ENCODE results near the gene CD79A.

GRCh38 chr19:41859618-41860418, 17.3 kb upstream of the CD79A start, which contains the start of gene RPS19:
- TF ChIP-seq, protein P1, sequence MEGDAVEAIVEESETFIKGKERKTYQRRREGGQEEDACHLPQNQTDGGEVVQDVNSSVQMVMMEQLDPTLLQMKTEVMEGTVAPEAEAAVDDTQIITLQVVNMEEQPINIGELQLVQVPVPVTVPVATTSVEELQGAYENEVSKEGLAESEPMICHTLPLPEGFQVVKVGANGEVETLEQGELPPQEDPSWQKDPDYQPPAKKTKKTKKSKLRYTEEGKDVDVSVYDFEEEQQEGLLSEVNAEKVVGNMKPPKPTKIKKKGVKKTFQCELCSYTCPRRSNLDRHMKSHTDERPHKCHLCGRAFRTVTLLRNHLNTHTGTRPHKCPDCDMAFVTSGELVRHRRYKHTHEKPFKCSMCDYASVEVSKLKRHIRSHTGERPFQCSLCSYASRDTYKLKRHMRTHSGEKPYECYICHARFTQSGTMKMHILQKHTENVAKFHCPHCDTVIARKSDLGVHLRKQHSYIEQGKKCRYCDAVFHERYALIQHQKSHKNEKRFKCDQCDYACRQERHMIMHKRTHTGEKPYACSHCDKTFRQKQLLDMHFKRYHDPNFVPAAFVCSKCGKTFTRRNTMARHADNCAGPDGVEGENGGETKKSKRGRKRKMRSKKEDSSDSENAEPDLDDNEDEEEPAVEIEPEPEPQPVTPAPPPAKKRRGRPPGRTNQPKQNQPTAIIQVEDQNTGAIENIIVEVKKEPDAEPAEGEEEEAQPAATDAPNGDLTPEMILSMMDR (IDR thresholded peaks at IDR 0.05), result peak; percentile 55 to 90 (median 78)
- TF ChIP-seq POLR2A (IDR thresholded peaks at IDR 0.05), result peak in 3 of 4 donors; percentile 42 to 85 (median 84)

All from esophagus squamous epithelium (tissue), 4 donors.